Skeletal muscle tissue (tissue), 4 donors: Measurements from ENCODE around the gene LRG1. TPM values are rescaled to one million over a fixed set of nuclear protein-coding genes. Genes with fewer than 3 reads are reported as not detected.

Experiments used
- H3K27ac ChIP-seq: one replicate; pipeline ENCODE4 v1.7.0; 2013; ENCODE audit warnings: mild to moderate bottlenecking, low read depth, low read length, inconsistent platforms
- H3K27me3 ChIP-seq, 3 donors: one replicate each; pipeline ENCODE4 v1.7.0; 2013; ENCODE audit warnings: low read length in 3 of 3; ENCODE audit not compliant: control insufficient read depth in 3 of 3, insufficient read depth in 3 of 3
- H3K36me3 ChIP-seq, 3 donors: one replicate each; pipeline ENCODE4 v1.7.0; 2013; ENCODE audit warnings: low read length in 3 of 3; ENCODE audit not compliant: control insufficient read depth in 3 of 3, insufficient read depth in 3 of 3
- H3K4me1 ChIP-seq, 3 donors: one replicate each; pipeline ENCODE4 v1.7.0; 2013; ENCODE audit warnings: low read length in 3 of 3, mild to moderate bottlenecking in 3 of 3; ENCODE audit not compliant: control insufficient read depth in 3 of 3, insufficient read depth in 3 of 3
- H3K4me3 ChIP-seq, 3 donors: one replicate each; pipeline ENCODE4 v1.7.0; 2013; ENCODE audit warnings: low read length in 3 of 3
- H3K9ac ChIP-seq, 3 donors: one replicate each; pipeline ENCODE4 v1.7.0; 2013; ENCODE audit warnings: low read length in 3 of 3, mild to moderate bottlenecking in 3 of 3, moderate library complexity in 2 of 3, low read depth in 1 of 3
- H3K9me3 ChIP-seq, 3 donors: one replicate each; pipeline ENCODE4 v1.7.0; 2013; ENCODE audit warnings: low read length in 3 of 3; ENCODE audit not compliant: control insufficient read depth in 3 of 3
- total RNA-seq: library from RNA; depleted of rRNA; stranded (reverse); fragments of >200 nt; gene quantifications from one replicate; pipeline ENCODE4 v1.2.3, GENCODE V29; 2014
- donor health status: Osteomylitis.

The LRG1 gene
- total RNA-seq, 1 donor from 2014 or later: 0.52 TPM

GRCh38 chr19:4487572-4487971, 52.3 kb downstream of the LRG1 start:
- no peak overlapping the region for H3K27ac ChIP-seq
- no peak overlapping the region for H3K9ac ChIP-seq
- H3K9me3 ChIP-seq: no peaks in the 10 kb centered on the region
- H3K4me1 ChIP-seq: peaks cover 0 to 7% (median 0%) of the 10 kb centered on the region in 3 donors
- peaks cover 25 to 37% (median 32%) of the 10 kb centered on the region in 3 donors for H3K36me3 ChIP-seq
- no peak overlapping the region for H3K4me3 ChIP-seq
- H3K27me3 ChIP-seq: no peaks in the 10 kb centered on the region

Other genes with a start within 250 kb of the LRG1 start
- gene TMIGD2, start 237.6 kb downstream of the LRG1 start, total RNA-seq: 0.52 TPM
- not detected for gene FSD1, start 235.4 kb downstream of the LRG1 start, total RNA-seq
- gene STAP2, start 201.2 kb downstream of the LRG1 start, total RNA-seq: 5.2 TPM
- 5.7 TPM for gene MPND, start 196.5 kb downstream of the LRG1 start, total RNA-seq
- 16.2 TPM for gene SH3GL1, start 139.5 kb downstream of the LRG1 start, total RNA-seq
- 6.3 TPM for gene CHAF1A, start 137.4 kb downstream of the LRG1 start, total RNA-seq
- gene UBXN6, start 82.2 kb downstream of the LRG1 start, total RNA-seq: 89.8 TPM
- 33.9 TPM for gene HDGFL2, start 67.7 kb downstream of the LRG1 start, total RNA-seq
- 15.7 TPM for gene PLIN4, start 21.6 kb downstream of the LRG1 start, total RNA-seq
- 2.1 TPM for gene PLIN5, start 4.8 kb downstream of the LRG1 start, total RNA-seq
- 11.5 TPM for gene SEMA6B, start 19.6 kb upstream of the LRG1 start, total RNA-seq
- gene TNFAIP8L1, start 99.5 kb upstream of the LRG1 start, total RNA-seq: 5.7 TPM
- 44.4 TPM for gene MYDGF, start 130.3 kb upstream of the LRG1 start, total RNA-seq
- 16.2 TPM for gene DPP9, start 183.8 kb upstream of the LRG1 start, total RNA-seq